ENCODE data around the gene BPIFB1.

- TF ChIP-seq FOXA1 (IDR thresholded peaks at IDR 0.05) (no peak), BHLHE40 (IDR thresholded peaks at IDR 0.05; ENCODE audit: borderline replicate concordance) (no peak)
Observed at GRCh38 chr20:33348136-33348937, 65.3 kb downstream of the BPIFB1 start.

Measured in HEK293T (cell line).